ENCODE measurements around the gene TTC33. TPM values are rescaled to one million over a fixed set of nuclear protein-coding genes. Genes with fewer than 3 reads are reported as not detected.

Gene TTC33
- total and polyA plus RNA-seq, 2 donors (not counting 1 experiment from before 2014, with no cell fraction given): 2.1 to 15.8 TPM

GRCh38 chr5:40554054-40554453, 201.7 kb downstream of the TTC33 start:
- Histone ChIP-seq H3K36me3 (replicated peaks in 1 of 2; ENCODE audit: control extremely low read depth in 1 of 2, control insufficient read depth in 1 of 2, extremely low read depth in 1 of 2, insufficient read depth in 2 of 2, low read length in 1 of 2) (no peaks in the 10 kb centered on the region), H3K4me2 (replicated peaks; ENCODE audit: low read depth, low read length, poor library complexity, severe bottlenecking) (no peak overlapping the region), H3K4me3 (ENCODE audit: control extremely low read depth in 1 of 5, extremely low read depth in 1 of 5, insufficient read depth in 1 of 5, low read depth in 2 of 5, low read length in 4 of 5) (no peak overlapping the region), H3K79me2 (ENCODE audit: control insufficient read depth, insufficient read depth, low read length) (no peaks in the 10 kb centered on the region), H3K9me3 (ENCODE audit: control extremely low read depth in 1 of 3, control insufficient read depth in 2 of 3, insufficient read depth in 1 of 3, low read length in 2 of 3) (no peaks in the 10 kb centered on the region), H3K4me1 (ENCODE audit: control insufficient read depth in 2 of 2, insufficient read depth in 2 of 2, low read length in 2 of 2) (no peaks in the 10 kb centered on the region), H2AFZ (ENCODE audit: insufficient read depth, low read depth, low read length, poor library complexity, severe bottlenecking) (no peak overlapping the region), H3K27me3 (replicated peaks in 1 of 4; ENCODE audit: control extremely low read depth in 1 of 4, control insufficient read depth in 3 of 4, insufficient read depth in 4 of 4, low read length in 3 of 4) (no peaks in the 10 kb centered on the region), H4K20me1 (ENCODE audit: control insufficient read depth, insufficient read depth, low read length, poor library complexity, severe bottlenecking) (no peaks in the 10 kb centered on the region), H3K27ac (ENCODE audit: low read length in 2 of 2) (no peak overlapping the region), H3K9ac (ENCODE audit: low read length) (no peak overlapping the region)
- no CpG with 5 or more reads among the region's 1 CpG for WGBS (ENCODE audit: insufficient coverage)
- ChIA-PET CTCF (no interaction called here), POLR2A (no interaction called here)
- intact Hi-C loops (cut with micrococcal nuclease): no loop called here
- no peak for DNase-seq
- no peak for ATAC-seq (ENCODE audit: low read depth)
- TF ChIP-seq, protein P1, sequence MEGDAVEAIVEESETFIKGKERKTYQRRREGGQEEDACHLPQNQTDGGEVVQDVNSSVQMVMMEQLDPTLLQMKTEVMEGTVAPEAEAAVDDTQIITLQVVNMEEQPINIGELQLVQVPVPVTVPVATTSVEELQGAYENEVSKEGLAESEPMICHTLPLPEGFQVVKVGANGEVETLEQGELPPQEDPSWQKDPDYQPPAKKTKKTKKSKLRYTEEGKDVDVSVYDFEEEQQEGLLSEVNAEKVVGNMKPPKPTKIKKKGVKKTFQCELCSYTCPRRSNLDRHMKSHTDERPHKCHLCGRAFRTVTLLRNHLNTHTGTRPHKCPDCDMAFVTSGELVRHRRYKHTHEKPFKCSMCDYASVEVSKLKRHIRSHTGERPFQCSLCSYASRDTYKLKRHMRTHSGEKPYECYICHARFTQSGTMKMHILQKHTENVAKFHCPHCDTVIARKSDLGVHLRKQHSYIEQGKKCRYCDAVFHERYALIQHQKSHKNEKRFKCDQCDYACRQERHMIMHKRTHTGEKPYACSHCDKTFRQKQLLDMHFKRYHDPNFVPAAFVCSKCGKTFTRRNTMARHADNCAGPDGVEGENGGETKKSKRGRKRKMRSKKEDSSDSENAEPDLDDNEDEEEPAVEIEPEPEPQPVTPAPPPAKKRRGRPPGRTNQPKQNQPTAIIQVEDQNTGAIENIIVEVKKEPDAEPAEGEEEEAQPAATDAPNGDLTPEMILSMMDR (IDR thresholded peaks at IDR 0.05): no peak
- Mint-ChIP-seq H3K4me3 (no peak overlapping the region), H3K4me1 (peaks cover 7% of the 10 kb centered on the region), H3K27ac (no peak overlapping the region), H3K27me3 (no peaks in the 10 kb centered on the region), H3K9me3 (ENCODE audit: insufficient read depth) (no peaks in the 10 kb centered on the region)

DNA sequence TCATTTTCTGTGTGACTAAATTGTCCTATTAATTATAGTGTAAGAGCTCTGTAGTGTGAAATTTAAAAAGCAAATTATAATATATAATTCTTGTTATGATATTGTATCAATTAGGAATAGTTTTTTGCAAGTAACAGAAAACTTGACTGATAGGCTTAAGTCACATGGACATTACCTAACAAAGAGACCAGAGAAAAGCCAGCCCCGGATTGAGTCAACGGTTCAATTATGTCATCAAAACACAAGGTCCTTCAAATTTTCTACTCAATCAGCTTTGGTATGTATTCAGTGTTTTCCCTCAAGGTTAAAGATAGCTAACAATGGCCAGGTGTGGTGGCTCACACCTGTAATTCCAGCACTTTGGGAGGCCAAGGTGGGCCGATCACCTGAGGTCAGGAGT, 202.8 kb downstream of the TTC33 start:
- no peaks in the 10 kb centered on the region for H3K27me3 ChIP-seq (replicated peaks in 1 of 4; ENCODE audit: control extremely low read depth in 1 of 4, control insufficient read depth in 3 of 4, insufficient read depth in 4 of 4, low read length in 3 of 4)
- H3K4me1 ChIP-seq (ENCODE audit: control insufficient read depth in 2 of 2, insufficient read depth in 2 of 2, low read length in 2 of 2): no peaks in the 10 kb centered on the region
- no peak overlapping the region for H3K4me3 Mint-ChIP-seq
- H3K36me3 ChIP-seq (replicated peaks in 1 of 2; ENCODE audit: control extremely low read depth in 1 of 2, control insufficient read depth in 1 of 2, extremely low read depth in 1 of 2, insufficient read depth in 2 of 2, low read length in 1 of 2): no peaks in the 10 kb centered on the region
- H2AFZ ChIP-seq (ENCODE audit: insufficient read depth, low read depth, low read length, poor library complexity, severe bottlenecking): no peak overlapping the region
- TF ChIP-seq EZH2 (IDR thresholded peaks at IDR 0.05; ENCODE audit: borderline replicate concordance, insufficient read depth, low read depth, low read length, poor library complexity, severe bottlenecking): no peak
- TF ChIP-seq, protein P1 (IDR thresholded peaks at IDR 0.05): no peak
- H3K27me3 Mint-ChIP-seq: no peaks in the 10 kb centered on the region
- intact Hi-C loops (cut with micrococcal nuclease): no loop called here
- H4K20me1 ChIP-seq (ENCODE audit: control insufficient read depth, insufficient read depth, low read length, poor library complexity, severe bottlenecking): no peaks in the 10 kb centered on the region
- no peak overlapping the region for H3K27ac Mint-ChIP-seq
- WGBS (ENCODE audit: insufficient coverage): no CpG with 5 or more reads among the region's 3 CpGs
- H3K4me1 Mint-ChIP-seq: peaks cover 7% of the 10 kb centered on the region
- no peaks in the 10 kb centered on the region for H3K79me2 ChIP-seq (ENCODE audit: control insufficient read depth, insufficient read depth, low read length)
- H3K9me3 Mint-ChIP-seq (ENCODE audit: insufficient read depth): no peaks in the 10 kb centered on the region
- no peak for DNase-seq
- H3K9ac ChIP-seq (ENCODE audit: low read length): no peak overlapping the region
- no peak overlapping the region for H3K4me3 ChIP-seq (ENCODE audit: control extremely low read depth in 1 of 5, extremely low read depth in 1 of 5, insufficient read depth in 1 of 5, low read depth in 2 of 5, low read length in 4 of 5)
- no peaks in the 10 kb centered on the region for H3K9me3 ChIP-seq (ENCODE audit: control extremely low read depth in 1 of 3, control insufficient read depth in 2 of 3, insufficient read depth in 1 of 3, low read length in 2 of 3)
- H3K27ac ChIP-seq (ENCODE audit: low read length in 2 of 2): no peak overlapping the region
- no peak overlapping the region for H3K4me2 ChIP-seq (replicated peaks; ENCODE audit: low read depth, low read length, poor library complexity, severe bottlenecking)
- CTCF ChIA-PET: no interaction called here
- POLR2A ChIA-PET: no interaction called here
- ATAC-seq (ENCODE audit: low read depth): no peak
